Measurements from ENCODE around the gene PRRG2. TPM values are rescaled to one million over a fixed set of nuclear protein-coding genes. Genes with fewer than 3 reads are reported as not detected.

Gene PRRG2
- total and polyA plus RNA-seq, 2 experiments from 2014 or later = 2.0 to 3.8 TPM

DNA sequence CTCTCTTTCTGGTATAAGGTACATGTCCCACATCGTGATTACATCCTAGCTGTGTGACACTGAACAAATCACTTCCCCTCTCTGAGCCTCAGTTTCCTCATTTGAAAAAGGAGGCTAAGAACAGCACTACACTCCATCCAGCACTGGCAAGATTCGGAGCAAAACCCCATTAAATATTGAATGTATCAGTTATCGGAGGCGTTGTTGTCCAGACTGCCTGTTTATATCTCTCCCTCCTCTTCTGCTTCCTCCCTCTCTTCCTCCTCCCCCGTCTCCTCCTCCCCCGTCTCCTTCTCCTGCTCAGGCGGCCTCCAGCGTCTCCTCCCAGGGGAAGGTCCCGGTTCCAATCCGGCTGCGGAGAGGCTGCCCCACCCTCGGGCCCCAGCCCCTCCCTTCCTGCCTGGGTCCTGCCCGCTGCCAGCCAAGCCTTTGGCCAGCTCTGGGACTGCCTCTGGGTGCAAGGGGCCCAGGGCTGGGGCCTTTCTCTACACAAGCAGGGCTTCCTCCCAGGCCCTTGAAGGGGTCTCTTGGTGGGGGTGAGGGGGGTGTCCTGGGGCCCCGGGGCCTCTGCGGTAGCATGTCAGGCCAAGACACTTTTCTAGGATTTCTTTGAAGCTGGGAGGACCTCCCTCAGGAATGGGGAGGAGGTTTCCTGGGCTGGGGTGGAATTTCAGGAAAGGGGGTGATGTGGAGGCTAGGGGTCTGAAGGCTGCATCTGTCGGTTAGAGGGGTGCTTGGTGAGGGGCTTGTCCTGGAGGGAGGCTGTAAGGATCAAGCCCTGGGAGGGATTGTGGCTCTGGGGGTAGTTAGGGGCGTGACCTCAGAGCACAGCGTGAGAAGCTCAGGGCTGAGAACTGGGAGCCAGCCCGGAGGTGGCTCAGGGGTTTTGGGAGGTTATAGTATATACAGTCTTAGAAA lies 57.0 kb downstream of the PRRG2 start:
- TF ChIP-seq EZH2phosphoT487 (IDR thresholded peaks at IDR 0.05; ENCODE audit: unreplicated experiment) (no peak), ZNF462 (CRISPR knock-in tag; IDR thresholded peaks at IDR 0.05) (no peak), POLR2AphosphoS5 (IDR thresholded peaks at IDR 0.05; ENCODE audit: low read depth) (no peak), STAT1 (IDR thresholded peaks at IDR 0.05; ENCODE audit: unreplicated experiment) (no peak), ETS1 (IDR thresholded peaks at IDR 0.05) (no peak), JUNB (IDR thresholded peaks at IDR 0.05; ENCODE audit: unreplicated experiment) (no peak), REST (IDR thresholded peaks at IDR 0.05; ENCODE audit: unreplicated experiment) (no peak), ZNF331 (CRISPR knock-in tag; IDR thresholded peaks at IDR 0.05; ENCODE audit: low read depth) (no peak), EZH2 (IDR thresholded peaks at IDR 0.05; ENCODE audit: low read depth, unreplicated experiment) (no peak), NANOG (IDR thresholded peaks at IDR 0.05; ENCODE audit: borderline replicate concordance) (no peak), CREB1 (CRISPR knock-in tag; IDR thresholded peaks at IDR 0.05; ENCODE audit: low read depth) (no peak), ZNF114 (CRISPR knock-in tag; IDR thresholded peaks at IDR 0.05) (no peak)
- TF ChIP-seq, protein P1, sequence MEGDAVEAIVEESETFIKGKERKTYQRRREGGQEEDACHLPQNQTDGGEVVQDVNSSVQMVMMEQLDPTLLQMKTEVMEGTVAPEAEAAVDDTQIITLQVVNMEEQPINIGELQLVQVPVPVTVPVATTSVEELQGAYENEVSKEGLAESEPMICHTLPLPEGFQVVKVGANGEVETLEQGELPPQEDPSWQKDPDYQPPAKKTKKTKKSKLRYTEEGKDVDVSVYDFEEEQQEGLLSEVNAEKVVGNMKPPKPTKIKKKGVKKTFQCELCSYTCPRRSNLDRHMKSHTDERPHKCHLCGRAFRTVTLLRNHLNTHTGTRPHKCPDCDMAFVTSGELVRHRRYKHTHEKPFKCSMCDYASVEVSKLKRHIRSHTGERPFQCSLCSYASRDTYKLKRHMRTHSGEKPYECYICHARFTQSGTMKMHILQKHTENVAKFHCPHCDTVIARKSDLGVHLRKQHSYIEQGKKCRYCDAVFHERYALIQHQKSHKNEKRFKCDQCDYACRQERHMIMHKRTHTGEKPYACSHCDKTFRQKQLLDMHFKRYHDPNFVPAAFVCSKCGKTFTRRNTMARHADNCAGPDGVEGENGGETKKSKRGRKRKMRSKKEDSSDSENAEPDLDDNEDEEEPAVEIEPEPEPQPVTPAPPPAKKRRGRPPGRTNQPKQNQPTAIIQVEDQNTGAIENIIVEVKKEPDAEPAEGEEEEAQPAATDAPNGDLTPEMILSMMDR (conservative IDR thresholded peaks at IDR 0.05; ENCODE audit: low read depth in 2 of 2) = no peak
- DNase-seq (ENCODE audit: low spot score) (peak; percentile 71), ATAC-seq (peak; percentile 3)
- H3K4me3 ChIP-seq = peak overlapping the region; percentile 49
- H3K36me3 Mint-ChIP-seq (ENCODE audit: low read depth) = no peaks in the 10 kb centered on the region; the same call in 2 of the 3 replicates
- peaks cover 2% of the 10 kb centered on the region; the same call in 1 of the 3 replicates for H3K9me3 Mint-ChIP-seq
- H3K27ac Mint-ChIP-seq = peak overlapping the region; percentile 94
- H3K36me3 ChIP-seq (ENCODE audit: insufficient read depth) = no peaks in the 10 kb centered on the region
- peaks cover 9% of the 10 kb centered on the region for H3K79me2 ChIP-seq (replicated peaks; ENCODE audit: insufficient read depth)
- H3K4me1 ChIP-seq (ENCODE audit: insufficient read depth) = peaks cover 42% of the 10 kb centered on the region
- H4K20me1 ChIP-seq (replicated peaks; ENCODE audit: insufficient read depth) = 0 out of 2 replicates have a peak, but pooled peaks cover 2% of the 10 kb centered on the region
- H3K27me3 Mint-ChIP-seq (ENCODE audit: insufficient read depth, low read depth, poor library complexity) = peaks cover 50% of the 10 kb centered on the region
- peaks cover 22% of the 10 kb centered on the region for H3F3A ChIP-seq (replicated peaks; ENCODE audit: low read depth)
- peak overlapping the region; percentile 70 for H3K4me2 ChIP-seq
- peaks cover 11% of the 10 kb centered on the region; the same call in 1 of the 2 replicates for H3K27me3 ChIP-seq (ENCODE audit: insufficient read depth)
- peak overlapping the region; percentile 77 for H3K4me3 Mint-ChIP-seq
- H2AFZ ChIP-seq = 0 out of 2 replicates have a peak overlapping the region, but pooled peaks have one; percentile 28
- peaks cover 54% of the 10 kb centered on the region for H3K4me1 Mint-ChIP-seq
- no peak overlapping the region for H3K27ac ChIP-seq (ENCODE audit: low read depth)
- H3K9me2 ChIP-seq (ENCODE audit: insufficient read depth) = no peaks in the 10 kb centered on the region
